Neural cell (in vitro differentiated cells): ENCODE results near the gene F5.

ENCODE experiments used
- EZH2 ChIP-seq: fragments of 200-600, 300-800 bp; shearing (Covaris generic), sonication (generic); IDR thresholded peaks from 2 replicates; pipeline ENCODE4 v1.6.1; 2014; ENCODE audit warnings: antibody characterized with exemption, low read length, borderline replicate concordance, mild to moderate bottlenecking; ENCODE audit not compliant: insufficient read depth, poor library complexity, severe bottlenecking
- MXI1 ChIP-seq: fragments of 450-650 bp; conservative IDR thresholded peaks from 2 replicates; pipeline ENCODE4 v1.6.1; 2014; ENCODE audit warnings: antibody characterized with exemption, mild to moderate bottlenecking; ENCODE audit not compliant: poor library complexity, severe bottlenecking
- POLR2AphosphoS5 ChIP-seq: IDR thresholded peaks from 2 replicates; pipeline ENCODE4 v1.6.1; 2012
- TAF1 ChIP-seq: IDR thresholded peaks from 2 replicates; pipeline ENCODE4 v1.6.1; 2012; ENCODE audit warnings: low read depth
- TF ChIP-seq, protein P1 (sequence below): fragments of 450-650 bp; IDR thresholded peaks from 2 replicates; pipeline ENCODE4 v1.5.1; 2014; ENCODE audit warnings: antibody characterized with exemption, mild to moderate bottlenecking, moderate library complexity; ENCODE audit not compliant: poor library complexity, severe bottlenecking
- TF ChIP-seq, protein P2 (sequence below): IDR thresholded peaks from 2 replicates; pipeline ENCODE4 v1.6.1; 2012; ENCODE audit warnings: borderline replicate concordance

DNA sequence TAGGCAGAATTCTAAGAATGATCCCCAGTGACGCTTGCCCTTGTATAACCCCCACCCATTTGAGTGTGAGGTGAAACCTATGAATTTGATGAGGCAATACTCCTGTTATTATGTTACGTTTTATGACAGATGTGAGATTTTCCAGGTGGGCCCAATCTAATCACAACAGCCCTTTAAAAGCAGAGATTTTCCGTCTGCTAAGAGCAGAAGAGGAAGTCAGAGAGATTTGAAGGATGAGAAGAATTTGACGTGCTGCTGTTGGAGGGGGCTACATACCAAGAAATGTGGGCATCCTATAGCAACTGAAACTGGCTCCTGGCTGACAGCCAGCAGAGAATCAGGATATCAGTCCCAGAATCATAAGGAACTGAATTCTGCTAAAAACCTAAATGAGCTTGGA is 98.1 kb downstream of the F5 start:
- TF ChIP-seq POLR2AphosphoS5 (no peak), TAF1 (no peak), EZH2 (no peak), MXI1 (no peak)
- TF ChIP-seq, protein P1, sequence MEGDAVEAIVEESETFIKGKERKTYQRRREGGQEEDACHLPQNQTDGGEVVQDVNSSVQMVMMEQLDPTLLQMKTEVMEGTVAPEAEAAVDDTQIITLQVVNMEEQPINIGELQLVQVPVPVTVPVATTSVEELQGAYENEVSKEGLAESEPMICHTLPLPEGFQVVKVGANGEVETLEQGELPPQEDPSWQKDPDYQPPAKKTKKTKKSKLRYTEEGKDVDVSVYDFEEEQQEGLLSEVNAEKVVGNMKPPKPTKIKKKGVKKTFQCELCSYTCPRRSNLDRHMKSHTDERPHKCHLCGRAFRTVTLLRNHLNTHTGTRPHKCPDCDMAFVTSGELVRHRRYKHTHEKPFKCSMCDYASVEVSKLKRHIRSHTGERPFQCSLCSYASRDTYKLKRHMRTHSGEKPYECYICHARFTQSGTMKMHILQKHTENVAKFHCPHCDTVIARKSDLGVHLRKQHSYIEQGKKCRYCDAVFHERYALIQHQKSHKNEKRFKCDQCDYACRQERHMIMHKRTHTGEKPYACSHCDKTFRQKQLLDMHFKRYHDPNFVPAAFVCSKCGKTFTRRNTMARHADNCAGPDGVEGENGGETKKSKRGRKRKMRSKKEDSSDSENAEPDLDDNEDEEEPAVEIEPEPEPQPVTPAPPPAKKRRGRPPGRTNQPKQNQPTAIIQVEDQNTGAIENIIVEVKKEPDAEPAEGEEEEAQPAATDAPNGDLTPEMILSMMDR: no peak
- TF ChIP-seq, protein P2, sequence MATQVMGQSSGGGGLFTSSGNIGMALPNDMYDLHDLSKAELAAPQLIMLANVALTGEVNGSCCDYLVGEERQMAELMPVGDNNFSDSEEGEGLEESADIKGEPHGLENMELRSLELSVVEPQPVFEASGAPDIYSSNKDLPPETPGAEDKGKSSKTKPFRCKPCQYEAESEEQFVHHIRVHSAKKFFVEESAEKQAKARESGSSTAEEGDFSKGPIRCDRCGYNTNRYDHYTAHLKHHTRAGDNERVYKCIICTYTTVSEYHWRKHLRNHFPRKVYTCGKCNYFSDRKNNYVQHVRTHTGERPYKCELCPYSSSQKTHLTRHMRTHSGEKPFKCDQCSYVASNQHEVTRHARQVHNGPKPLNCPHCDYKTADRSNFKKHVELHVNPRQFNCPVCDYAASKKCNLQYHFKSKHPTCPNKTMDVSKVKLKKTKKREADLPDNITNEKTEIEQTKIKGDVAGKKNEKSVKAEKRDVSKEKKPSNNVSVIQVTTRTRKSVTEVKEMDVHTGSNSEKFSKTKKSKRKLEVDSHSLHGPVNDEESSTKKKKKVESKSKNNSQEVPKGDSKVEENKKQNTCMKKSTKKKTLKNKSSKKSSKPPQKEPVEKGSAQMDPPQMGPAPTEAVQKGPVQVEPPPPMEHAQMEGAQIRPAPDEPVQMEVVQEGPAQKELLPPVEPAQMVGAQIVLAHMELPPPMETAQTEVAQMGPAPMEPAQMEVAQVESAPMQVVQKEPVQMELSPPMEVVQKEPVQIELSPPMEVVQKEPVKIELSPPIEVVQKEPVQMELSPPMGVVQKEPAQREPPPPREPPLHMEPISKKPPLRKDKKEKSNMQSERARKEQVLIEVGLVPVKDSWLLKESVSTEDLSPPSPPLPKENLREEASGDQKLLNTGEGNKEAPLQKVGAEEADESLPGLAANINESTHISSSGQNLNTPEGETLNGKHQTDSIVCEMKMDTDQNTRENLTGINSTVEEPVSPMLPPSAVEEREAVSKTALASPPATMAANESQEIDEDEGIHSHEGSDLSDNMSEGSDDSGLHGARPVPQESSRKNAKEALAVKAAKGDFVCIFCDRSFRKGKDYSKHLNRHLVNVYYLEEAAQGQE: no peak
